Fibroblast of skin of abdomen (primary cell): ENCODE results near the gene MAPT.
"Not testable (repeated sequence)": the region's sequence is repeated elsewhere in the genome, so short reads cannot be mapped to it uniquely, and the experiment has no call there.

Experiments
- DNase-seq: peaks from one replicate; pipeline ENCODE4 v3.0.0-alpha.2; 2013

Gene MAPT

DNA sequence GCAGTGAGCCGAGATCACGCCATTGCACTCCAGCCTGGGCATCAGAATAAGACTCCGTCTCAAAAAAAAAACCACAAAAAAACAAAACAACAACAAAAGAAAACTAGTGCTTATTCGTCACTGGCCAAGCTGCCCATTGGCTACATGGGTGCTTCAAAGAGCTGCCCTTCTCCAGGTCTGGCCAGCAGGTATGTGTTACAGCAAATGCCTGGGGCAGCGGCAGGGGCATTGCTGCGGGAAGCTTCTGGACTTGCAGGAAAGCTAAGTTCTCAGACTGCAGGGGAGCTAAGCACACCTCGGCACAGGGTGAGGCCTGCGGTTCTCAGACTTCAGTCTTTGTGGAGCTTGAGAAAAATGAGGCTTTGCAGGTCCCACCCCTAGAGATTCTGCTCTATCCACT, 100.6 kb downstream of the MAPT start:
- DNase-seq, result no peak

DNA sequence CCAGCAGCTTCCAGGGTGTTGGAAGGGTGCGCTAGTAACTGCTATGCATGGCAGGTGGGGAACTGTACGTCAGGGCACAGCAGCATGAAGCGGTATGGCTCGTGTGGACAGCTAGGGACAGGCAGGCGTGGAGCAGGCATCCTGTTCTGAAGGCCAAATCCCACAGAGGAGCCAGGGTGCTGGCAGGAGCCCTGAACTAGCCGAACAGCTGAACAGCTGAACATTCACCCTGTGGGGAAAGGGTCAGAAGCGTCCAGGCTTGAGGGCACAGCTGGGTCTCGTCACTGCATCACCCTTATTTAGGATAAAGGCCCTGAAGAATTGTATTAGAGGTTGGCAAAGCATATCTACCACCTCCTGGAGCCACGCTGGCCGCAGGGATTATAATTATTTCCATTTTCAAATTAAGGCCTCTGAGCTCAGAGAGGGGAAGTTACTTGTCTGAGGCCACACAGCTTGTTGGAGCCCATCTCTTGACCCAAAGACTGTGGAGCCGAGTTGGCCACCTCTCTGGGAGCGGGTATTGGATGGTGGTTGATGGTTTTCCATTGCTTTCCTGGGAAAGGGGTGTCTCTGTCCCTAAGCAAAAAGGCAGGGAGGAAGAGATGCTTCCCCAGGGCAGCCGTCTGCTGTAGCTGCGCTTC, 101.4 kb downstream of the MAPT start:
- DNase-seq, result no peak

DNA sequence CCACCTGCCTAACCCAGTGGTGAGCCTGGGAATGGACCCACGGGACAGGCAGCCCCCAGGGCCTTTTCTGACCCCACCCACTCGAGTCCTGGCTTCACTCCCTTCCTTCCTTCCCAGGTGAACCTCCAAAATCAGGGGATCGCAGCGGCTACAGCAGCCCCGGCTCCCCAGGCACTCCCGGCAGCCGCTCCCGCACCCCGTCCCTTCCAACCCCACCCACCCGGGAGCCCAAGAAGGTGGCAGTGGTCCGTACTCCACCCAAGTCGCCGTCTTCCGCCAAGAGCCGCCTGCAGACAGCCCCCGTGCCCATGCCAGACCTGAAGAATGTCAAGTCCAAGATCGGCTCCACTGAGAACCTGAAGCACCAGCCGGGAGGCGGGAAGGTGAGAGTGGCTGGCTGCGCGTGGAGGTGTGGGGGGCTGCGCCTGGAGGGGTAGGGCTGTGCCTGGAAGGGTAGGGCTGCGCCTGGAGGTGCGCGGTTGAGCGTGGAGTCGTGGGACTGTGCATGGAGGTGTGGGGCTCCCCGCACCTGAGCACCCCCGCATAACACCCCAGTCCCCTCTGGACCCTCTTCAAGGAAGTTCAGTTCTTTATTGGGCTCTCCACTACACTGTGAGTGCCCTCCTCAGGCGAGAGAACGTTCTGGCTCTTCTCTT, 102.1 kb downstream of the MAPT start:
- no peak for DNase-seq

DNA sequence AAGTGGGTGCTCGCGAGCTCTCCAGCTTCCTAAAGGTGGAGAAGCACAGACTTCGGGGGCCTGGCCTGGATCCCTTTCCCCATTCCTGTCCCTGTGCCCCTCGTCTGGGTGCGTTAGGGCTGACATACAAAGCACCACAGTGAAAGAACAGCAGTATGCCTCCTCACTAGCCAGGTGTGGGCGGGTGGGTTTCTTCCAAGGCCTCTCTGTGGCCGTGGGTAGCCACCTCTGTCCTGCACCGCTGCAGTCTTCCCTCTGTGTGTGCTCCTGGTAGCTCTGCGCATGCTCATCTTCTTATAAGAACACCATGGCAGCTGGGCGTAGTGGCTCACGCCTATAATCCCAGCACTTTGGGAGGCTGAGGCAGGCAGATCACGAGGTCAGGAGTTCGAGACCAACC, 102.8 kb downstream of the MAPT start:
- DNase-seq, result no peak

DNA sequence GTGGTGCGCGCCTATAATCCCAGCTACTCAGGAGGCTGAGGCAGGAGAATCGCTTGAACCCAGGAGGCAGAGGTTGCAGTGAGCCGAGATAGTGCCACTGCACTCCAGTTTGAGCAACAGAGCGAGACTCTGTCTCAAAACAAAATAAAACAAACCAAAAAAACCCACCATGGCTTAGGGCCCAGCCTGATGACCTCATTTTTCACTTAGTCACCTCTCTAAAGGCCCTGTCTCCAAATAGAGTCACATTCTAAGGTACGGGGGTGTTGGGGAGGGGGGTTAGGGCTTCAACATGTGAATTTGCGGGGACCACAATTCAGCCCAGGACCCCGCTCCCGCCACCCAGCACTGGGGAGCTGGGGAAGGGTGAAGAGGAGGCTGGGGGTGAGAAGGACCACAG, 103.3 kb downstream of the MAPT start:
- DNase-seq, result peak; percentile 31

DNA sequence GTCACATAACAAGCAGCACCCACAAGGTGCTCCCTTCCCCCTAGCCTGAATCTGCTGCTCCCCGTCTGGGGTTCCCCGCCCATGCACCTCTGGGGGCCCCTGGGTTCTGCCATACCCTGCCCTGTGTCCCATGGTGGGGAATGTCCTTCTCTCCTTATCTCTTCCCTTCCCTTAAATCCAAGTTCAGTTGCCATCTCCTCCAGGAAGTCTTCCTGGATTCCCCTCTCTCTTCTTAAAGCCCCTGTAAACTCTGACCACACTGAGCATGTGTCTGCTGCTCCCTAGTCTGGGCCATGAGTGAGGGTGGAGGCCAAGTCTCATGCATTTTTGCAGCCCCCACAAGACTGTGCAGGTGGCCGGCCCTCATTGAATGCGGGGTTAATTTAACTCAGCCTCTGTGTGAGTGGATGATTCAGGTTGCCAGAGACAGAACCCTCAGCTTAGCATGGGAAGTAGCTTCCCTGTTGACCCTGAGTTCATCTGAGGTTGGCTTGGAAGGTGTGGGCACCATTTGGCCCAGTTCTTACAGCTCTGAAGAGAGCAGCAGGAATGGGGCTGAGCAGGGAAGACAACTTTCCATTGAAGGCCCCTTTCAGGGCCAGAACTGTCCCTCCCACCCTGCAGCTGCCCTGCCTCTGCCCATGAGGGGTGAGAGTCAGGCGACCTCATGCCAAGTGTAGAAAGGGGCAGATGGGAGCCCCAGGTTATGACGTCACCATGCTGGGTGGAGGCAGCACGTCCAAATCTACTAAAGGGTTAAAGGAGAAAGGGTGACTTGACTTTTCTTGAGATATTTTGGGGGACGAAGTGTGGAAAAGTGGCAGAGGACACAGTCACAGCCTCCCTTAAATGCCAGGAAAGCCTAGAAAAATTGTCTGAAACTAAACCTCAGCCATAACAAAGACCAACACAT, 104.9 kb downstream of the MAPT start, which contains the start of gene STH:
Gene STH (plus strand): TSS at position 264 of the 913 bp plus-strand sequence. CDS start 30 bp downstream, at position 294.
- DNase-seq, result no peak

DNA sequence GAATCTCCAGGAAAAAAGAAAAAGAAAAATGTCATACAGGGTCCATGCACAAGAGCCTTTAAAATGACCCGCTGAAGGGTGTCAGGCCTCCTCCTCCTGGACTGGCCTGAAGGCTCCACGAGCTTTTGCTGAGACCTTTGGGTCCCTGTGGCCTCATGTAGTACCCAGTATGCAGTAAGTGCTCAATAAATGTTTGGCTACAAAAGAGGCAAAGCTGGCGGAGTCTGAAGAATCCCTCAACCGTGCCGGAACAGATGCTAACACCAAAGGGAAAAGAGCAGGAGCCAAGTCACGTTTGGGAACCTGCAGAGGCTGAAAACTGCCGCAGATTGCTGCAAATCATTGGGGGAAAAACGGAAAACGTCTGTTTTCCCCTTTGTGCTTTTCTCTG, 105.5 kb downstream of the MAPT start:
- no peak for DNase-seq

DNA sequence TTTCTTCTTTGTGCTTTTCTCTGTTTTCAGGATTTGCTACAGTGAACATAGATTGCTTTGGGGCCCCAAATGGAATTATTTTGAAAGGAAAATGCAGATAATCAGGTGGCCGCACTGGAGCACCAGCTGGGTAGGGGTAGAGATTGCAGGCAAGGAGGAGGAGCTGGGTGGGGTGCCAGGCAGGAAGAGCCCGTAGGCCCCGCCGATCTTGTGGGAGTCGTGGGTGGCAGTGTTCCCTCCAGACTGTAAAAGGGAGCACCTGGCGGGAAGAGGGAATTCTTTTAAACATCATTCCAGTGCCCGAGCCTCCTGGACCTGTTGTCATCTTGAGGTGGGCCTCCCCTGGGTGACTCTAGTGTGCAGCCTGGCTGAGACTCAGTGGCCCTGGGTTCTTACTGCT, 105.9 kb downstream of the MAPT start:
- DNase-seq, result no peak

DNA sequence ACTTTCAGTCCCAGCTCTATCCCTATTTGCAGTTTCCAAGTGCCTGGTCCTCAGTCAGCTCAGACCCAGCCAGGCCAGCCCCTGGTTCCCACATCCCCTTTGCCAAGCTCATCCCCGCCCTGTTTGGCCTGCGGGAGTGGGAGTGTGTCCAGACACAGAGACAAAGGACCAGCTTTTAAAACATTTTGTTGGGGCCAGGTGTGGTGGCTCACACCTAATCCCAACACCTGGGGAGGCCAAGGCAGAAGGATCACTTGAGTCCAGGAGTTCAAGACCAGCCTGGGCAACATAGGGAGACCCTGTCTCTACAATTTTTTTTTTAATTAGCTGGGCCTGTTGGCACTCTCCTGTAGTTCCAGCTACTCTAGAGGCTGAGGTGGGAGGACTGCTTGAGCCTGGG, 106.4 kb downstream of the MAPT start:
- DNase-seq, result no peak

DNA sequence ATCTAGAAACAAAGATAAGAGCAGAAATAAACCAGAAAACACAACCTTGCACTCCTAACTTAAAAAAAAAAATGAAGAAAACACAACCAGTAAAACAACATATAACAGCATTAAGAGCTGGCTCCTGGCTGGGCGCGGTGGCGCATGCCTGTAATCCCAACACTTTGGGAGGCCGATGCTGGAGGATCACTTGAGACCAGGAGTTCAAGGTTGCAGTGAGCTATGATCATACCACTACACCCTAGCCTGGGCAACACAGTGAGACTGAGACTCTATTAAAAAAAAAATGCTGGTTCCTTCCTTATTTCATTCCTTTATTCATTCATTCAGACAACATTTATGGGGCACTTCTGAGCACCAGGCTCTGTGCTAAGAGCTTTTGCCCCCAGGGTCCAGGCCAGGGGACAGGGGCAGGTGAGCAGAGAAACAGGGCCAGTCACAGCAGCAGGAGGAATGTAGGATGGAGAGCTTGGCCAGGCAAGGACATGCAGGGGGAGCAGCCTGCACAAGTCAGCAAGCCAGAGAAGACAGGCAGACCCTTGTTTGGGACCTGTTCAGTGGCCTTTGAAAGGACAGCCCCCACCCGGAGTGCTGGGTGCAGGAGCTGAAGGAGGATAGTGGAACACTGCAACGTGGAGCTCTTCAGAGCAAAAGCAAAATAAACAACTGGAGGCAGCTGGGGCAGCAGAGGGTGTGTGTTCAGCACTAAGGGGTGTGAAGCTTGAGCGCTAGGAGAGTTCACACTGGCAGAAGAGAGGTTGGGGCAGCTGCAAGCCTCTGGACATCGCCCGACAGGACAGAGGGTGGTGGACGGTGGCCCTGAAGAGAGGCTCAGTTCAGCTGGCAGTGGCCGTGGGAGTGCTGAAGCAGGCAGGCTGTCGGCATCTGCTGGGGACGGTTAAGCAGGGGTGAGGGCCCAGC, 107.3 kb downstream of the MAPT start:
- DNase-seq, result no peak

DNA sequence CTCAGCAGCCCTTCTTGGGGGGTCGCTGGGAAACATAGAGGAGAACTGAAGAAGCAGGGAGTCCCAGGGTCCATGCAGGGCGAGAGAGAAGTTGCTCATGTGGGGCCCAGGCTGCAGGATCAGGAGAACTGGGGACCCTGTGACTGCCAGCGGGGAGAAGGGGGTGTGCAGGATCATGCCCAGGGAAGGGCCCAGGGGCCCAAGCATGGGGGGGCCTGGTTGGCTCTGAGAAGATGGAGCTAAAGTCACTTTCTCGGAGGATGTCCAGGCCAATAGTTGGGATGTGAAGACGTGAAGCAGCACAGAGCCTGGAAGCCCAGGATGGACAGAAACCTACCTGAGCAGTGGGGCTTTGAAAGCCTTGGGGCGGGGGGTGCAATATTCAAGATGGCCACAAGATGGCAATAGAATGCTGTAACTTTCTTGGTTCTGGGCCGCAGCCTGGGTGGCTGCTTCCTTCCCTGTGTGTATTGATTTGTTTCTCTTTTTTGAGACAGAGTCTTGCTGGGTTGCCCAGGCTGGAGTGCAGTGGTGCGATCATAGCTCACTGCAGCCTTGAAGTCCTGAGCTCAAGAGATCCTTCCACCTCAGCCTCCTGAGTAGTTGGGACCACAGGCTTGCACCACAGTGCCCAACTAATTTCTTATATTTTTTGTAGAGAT, 108.1 kb downstream of the MAPT start:
- peak; percentile 50 for DNase-seq

DNA sequence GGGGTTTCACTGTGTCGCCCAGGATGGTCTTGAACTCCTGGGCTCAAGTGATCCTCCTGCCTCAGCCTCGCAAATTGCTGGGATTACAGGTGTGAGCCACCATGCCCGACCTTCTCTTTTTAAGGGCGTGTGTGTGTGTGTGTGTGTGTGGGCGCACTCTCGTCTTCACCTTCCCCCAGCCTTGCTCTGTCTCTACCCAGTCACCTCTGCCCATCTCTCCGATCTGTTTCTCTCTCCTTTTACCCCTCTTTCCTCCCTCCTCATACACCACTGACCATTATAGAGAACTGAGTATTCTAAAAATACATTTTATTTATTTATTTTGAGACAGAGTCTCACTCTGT, 108.6 kb downstream of the MAPT start:
- no peak for DNase-seq

DNA sequence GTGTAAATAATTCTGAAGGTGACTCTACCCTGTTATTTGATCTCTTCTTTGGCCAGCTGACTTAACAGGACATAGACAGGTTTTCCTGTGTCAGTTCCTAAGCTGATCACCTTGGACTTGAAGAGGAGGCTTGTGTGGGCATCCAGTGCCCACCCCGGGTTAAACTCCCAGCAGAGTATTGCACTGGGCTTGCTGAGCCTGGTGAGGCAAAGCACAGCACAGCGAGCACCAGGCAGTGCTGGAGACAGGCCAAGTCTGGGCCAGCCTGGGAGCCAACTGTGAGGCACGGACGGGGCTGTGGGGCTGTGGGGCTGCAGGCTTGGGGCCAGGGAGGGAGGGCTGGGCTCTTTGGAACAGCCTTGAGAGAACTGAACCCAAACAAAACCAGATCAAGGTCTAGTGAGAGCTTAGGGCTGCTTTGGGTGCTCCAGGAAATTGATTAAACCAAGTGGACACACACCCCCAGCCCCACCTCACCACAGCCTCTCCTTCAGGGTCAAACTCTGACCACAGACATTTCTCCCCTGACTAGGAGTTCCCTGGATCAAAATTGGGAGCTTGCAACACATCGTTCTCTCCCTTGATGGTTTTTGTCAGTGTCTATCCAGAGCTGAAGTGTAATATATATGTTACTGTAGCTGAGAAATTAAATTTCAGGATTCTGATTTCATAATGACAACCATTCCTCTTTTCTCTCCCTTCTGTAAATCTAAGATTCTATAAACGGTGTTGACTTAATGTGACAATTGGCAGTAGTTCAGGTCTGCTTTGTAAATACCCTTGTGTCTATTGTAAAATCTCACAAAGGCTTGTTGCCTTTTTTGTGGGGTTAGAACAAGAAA, 109.8 kb downstream of the MAPT start:
- no peak for DNase-seq

DNA sequence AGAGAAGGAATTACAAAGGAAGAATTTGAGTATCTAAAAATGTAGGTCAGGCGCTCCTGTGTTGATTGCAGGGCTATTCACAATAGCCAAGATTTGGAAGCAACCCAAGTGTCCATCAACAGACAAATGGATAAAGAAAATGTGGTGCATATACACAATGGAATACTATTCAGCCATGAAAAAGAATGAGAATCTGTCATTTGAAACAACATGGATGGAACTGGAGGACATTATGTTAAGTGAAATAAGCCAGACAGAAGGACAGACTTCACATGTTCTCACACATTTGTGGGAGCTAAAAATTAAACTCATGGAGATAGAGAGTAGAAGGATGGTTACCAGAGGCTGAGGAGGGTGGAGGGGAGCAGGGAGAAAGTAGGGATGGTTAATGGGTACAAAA, 111.7 kb downstream of the MAPT start:
- DNase-seq, result not testable (repeated sequence)

DNA sequence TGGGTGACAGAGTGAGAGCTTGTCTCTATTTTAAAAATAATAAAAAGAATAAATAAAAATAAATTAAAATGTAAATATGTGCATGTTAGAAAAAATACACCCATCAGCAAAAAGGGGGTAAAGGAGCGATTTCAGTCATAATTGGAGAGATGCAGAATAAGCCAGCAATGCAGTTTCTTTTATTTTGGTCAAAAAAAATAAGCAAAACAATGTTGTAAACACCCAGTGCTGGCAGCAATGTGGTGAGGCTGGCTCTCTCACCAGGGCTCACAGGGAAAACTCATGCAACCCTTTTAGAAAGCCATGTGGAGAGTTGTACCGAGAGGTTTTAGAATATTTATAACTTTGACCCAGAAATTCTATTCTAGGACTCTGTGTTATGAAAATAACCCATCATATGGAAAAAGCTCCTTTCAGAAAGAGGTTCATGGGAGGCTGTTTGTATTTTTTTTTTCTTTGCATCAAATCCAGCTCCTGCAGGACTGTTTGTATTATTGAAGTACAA, 113.2 kb downstream of the MAPT start:
- no peak for DNase-seq

DNA sequence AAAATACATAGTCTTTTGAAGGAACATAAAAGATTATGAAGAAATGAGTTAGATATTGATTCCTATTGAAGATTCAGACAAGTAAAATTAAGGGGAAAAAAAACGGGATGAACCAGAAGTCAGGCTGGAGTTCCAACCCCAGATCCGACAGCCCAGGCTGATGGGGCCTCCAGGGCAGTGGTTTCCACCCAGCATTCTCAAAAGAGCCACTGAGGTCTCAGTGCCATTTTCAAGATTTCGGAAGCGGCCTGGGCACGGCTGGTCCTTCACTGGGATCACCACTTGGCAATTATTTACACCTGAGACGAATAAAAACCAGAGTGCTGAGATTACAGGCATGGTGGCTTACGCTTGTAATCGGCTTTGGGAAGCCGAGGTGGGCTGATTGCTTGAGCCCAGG, 114.2 kb downstream of the MAPT start:
- no peak for DNase-seq

DNA sequence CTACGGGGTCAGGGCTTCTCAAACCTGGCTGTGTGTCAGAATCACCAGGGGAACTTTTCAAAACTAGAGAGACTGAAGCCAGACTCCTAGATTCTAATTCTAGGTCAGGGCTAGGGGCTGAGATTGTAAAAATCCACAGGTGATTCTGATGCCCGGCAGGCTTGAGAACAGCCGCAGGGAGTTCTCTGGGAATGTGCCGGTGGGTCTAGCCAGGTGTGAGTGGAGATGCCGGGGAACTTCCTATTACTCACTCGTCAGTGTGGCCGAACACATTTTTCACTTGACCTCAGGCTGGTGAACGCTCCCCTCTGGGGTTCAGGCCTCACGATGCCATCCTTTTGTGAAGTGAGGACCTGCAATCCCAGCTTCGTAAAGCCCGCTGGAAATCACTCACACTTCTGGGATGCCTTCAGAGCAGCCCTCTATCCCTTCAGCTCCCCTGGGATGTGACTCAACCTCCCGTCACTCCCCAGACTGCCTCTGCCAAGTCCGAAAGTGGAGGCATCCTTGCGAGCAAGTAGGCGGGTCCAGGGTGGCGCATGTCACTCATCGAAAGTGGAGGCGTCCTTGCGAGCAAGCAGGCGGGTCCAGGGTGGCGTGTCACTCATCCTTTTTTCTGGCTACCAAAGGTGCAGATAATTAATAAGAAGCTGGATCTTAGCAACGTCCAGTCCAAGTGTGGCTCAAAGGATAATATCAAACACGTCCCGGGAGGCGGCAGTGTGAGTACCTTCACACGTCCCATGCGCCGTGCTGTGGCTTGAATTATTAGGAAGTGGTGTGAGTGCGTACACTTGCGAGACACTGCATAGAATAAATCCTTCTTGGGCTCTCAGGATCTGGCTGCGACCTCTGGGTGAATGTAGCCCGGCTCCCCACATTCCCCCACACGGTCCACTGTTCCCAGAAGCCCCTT, 115.6 kb downstream of the MAPT start:
- no peak for DNase-seq

DNA sequence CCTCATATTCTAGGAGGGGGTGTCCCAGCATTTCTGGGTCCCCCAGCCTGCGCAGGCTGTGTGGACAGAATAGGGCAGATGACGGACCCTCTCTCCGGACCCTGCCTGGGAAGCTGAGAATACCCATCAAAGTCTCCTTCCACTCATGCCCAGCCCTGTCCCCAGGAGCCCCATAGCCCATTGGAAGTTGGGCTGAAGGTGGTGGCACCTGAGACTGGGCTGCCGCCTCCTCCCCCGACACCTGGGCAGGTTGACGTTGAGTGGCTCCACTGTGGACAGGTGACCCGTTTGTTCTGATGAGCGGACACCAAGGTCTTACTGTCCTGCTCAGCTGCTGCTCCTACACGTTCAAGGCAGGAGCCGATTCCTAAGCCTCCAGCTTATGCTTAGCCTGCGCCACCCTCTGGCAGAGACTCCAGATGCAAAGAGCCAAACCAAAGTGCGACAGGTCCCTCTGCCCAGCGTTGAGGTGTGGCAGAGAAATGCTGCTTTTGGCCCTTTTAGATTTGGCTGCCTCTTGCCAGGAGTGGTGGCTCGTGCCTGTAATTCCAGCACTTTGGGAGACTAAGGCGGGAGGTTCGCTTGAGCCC, 116.3 kb downstream of the MAPT start:
- DNase-seq, result no peak
